C1 segment of cervical spinal cord (tissue), 14 donors: Measurements from ENCODE around the gene SHC3.

Experiments
- DNase-seq, 14 donors: peaks; one replicate each; lab custom pipeline; 2025; lab: John Stamatoyannopoulos, UW

The SHC3 gene

GRCh38 chr9:88987661-88988060, 191.0 kb downstream of the SHC3 start:
- DNase-seq = no peak

DNA sequence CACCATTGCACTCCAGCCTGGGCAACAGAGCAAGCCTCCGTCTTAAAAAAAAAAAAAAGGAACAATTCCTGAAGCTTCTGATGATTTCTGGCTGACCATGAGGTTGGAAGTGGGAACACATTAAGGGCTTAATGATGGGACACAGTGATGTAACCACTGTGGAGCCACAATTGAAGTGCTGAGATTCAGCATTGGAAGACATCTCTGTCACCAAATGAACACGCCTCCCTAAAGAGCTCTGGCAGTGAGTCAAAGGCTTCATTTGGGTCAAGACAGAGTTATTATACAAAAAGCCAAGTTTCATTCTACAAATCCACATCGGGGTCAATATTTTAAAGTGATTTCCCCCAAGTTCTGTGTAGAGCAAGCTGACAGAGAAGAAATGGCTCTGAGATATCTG, 191.8 kb downstream of the SHC3 start:
- DNase-seq = no peak

GRCh38 chr9:88985616-88986015, 193.0 kb downstream of the SHC3 start:
- no peak for DNase-seq

DNA sequence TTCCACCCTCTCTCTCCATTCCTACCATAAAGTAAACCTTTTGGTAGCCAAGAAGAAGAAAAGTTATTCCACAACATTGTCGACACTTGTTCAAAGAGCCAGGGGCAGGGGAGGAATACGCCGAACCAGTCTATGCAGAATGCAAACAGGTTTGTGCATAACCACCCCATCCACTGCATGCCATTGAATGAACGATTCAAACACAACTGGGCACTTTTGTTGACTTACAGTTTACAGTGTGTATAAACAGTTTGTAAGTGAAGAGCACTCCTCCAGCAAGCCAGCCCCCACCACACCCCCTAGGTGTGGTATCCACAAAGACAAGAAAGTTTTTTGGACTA, 194.1 kb downstream of the SHC3 start:
- DNase-seq = no peak

DNA sequence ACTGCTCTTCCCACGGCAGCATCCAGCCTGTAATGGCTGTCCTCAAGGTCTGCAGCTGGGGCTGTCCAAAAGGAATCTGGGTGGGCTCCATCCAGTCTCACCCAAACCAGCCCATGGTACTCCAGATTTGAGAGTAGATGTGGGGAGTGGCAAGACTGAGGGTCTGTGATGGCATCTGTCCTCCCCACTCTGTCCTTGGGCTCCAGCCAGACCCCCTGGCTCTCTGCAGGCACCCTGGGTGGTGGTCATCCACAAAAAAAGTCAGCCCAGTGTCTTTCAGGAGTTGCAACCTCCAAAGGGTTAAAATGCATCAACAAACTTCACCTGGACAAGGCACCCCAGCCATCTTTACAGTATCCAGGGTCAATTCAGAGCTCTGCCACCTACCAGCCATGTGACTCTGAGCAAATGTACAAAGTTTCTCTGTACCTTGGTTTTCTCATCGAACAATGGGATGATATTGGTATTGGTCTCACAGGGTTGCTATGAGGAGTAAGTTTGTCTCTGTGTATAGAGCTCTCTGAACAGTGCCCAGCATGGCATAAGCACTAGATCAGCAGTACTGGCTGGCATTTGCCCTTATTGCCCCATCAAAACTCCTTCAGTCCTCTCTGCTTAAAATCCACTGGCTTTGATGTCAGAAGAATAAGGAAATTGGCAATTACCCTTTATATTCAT, 194.6 kb downstream of the SHC3 start:
- DNase-seq = no peak

DNA sequence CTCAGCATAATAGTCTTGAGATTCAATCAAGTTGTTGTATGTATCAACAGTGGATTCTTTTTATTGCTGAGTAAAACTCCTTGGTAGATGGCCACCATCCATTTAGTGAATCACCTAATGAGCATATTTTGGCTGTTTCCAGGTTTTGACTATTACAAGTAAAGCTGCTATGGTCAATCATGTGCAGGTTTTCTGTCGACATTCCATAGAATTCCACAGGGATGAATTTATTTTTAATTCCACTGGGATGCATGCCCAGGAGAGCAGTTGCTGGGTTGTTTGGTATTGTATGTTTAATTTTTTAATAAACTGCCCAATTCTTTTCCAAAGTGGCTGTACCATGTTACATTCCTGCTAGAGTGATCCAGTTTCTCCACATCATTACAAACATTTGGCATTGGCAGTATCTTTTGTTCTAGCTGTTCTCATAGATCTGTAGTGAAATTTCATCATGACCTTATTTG, 197.8 kb downstream of the SHC3 start:
- DNase-seq = no peak

- DNase-seq = no peak
Measured at GRCh38 chr9:88979791-88980190, 198.8 kb downstream of the SHC3 start.

DNA sequence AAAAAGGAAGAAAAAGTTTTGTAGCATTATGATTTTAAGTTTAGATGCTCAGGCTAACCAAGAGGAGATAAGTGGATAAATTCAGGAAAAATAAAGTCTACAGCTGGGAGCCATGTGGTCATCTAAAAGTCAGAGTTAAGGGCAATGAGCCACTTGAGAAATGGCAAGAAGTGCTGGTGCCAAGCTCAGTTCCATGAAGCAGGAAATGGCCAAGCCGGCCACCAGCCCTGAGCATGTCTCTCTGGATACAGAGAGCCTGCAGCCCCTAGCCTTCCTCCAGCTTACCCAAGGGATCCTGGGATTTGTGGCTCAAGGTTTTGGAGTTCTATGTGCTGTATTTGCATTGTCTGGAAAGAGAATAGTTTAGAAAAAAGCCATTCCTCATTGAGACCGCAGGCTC, 199.6 kb downstream of the SHC3 start:
- DNase-seq = no peak

- DNase-seq = no peak
Measured at GRCh38 chr9:88978034-88978433, 200.6 kb downstream of the SHC3 start.

- DNase-seq = no peak
Measured at GRCh38 chr9:88976890-88977257, 201.7 kb downstream of the SHC3 start.

GRCh38 chr9:88975966-88976889, 202.4 kb downstream of the SHC3 start:
- DNase-seq = no peak

GRCh38 chr9:88974641-88975040, 204.0 kb downstream of the SHC3 start:
- DNase-seq = no peak

GRCh38 chr9:88973281-88974045, 205.2 kb downstream of the SHC3 start:
- DNase-seq = no peak

GRCh38 chr9:88972401-88972800, 206.2 kb downstream of the SHC3 start:
- no peak for DNase-seq

GRCh38 chr9:88971131-88971960, 207.3 kb downstream of the SHC3 start:
- DNase-seq = no peak

DNA sequence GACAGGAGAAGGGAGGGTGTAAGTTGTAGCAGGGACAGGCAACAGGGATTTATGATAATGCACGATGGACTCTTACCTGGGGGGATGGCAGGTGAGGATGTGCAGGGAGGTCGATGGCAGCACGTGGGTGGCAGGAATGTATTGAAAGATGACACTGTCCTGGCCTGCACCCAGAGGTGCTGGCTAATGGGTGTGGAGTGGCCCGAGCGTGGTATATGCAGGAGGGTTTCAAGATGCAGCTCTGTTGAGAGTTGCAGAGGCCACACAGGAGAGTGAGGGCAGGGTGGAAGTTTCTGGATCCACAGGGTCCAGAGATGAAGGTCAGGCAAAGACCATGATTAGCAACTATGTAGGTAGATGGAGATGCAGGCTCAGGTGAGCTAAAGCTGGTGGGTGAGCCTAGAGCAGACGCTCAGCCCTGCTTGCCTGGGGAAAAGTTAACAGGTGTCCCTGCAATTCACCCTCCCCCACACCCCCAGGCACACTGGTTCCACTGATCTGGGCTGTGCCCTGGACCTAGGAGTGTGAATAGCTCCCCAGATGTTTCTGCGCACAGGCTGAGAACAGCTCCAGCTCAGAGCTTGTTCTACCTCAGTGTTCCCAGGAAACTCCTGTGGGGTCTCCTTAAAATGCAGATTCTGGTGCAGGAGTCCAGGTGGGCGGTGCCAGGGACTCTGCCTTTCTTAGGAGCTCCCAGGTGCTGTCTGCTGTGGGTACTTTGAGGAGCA, 208.8 kb downstream of the SHC3 start:
- DNase-seq = no peak

GRCh38 chr9:88968799-88969198, 209.8 kb downstream of the SHC3 start:
- DNase-seq = no peak

GRCh38 chr9:88966894-88967676, 211.5 kb downstream of the SHC3 start:
- DNase-seq = no peak

GRCh38 chr9:88965473-88965872, 213.1 kb downstream of the SHC3 start:
- DNase-seq = no peak

DNA sequence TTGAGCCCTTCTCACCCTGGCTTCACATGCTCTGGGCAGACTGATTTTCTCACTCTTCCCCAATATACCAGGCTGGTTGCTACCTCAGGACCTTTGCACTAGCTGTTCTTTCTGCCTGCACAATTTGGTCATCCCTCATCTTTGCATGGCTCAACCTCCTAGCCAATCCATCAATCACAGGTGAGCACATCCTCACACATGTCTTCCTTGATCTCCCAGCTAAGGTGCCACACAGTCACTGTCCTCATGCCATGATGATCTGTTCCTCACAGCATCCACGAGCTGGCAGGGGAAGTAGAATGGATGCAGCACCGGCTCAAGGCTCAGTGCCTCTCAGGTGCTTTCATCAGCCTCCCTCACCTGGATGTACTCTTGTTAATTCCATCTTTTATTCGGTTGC, 218.0 kb downstream of the SHC3 start:
- DNase-seq = no peak
